Cardiac fibroblast (primary cell): ENCODE results near the gene AAMP.

ENCODE experiments used
- DNase-seq, 2 donors: peaks; one replicate each; pipeline versions ENCODE4 v3.0.0 to v3.0.0-alpha.2; 2010; ENCODE audit warnings: low read depth in 2 of 2
- H3K4me3 ChIP-seq, 2 donors: replicated peaks in 1 of 2; 1 replicate in 1 of 2; 2 replicates in 1 of 2; pipeline ENCODE4 v1.5.1; 2011; ENCODE audit warnings: low read depth in 2 of 2, low read length in 2 of 2, mild to moderate bottlenecking in 2 of 2, moderate library complexity in 1 of 2
- CTCF ChIP-seq: IDR thresholded peaks from one replicate; pipeline ENCODE4 v1.5.1; 2011; ENCODE audit warnings: low read depth, mild to moderate bottlenecking, low read length, inconsistent platforms

The AAMP gene

GRCh38 chr2:218261423-218262236 lies 8.3 kb downstream of the AAMP start:
- no peak for DNase-seq
- no peak for TF ChIP-seq CTCF
- no peak overlapping the region for H3K4me3 ChIP-seq

GRCh38 chr2:218260742-218261422 lies 9.1 kb downstream of the AAMP start, which contains the start of gene GPBAR1:
TSS of gene GPBAR1 (plus strand) at chr2:218261015. CDS start at chr2:218262725, 1,710 bp downstream.
- no peak for TF ChIP-seq CTCF
- DNase-seq, result no peak
- H3K4me3 ChIP-seq, result no peak within 1 kb of the TSS

- DNase-seq, result no peak
- TF ChIP-seq CTCF, result no peak
- H3K4me3 ChIP-seq, result no peak overlapping the region
Observed at GRCh38 chr2:218260166-218260565, 9.8 kb downstream of the AAMP start.

GRCh38 chr2:218259099-218259961 lies 10.6 kb downstream of the AAMP start:
- DNase-seq, result peak; percentile 84 to 89
- TF ChIP-seq CTCF, result no peak
- H3K4me3 ChIP-seq, result no peak overlapping the region

GRCh38 chr2:218257390-218257981 lies 12.5 kb downstream of the AAMP start:
- TF ChIP-seq CTCF, result peak; percentile 49
- no peak overlapping the region for H3K4me3 ChIP-seq
- peak in 1 of 2 donors; percentile 35 for DNase-seq

- no peak for TF ChIP-seq CTCF
- no peak for DNase-seq
- no peak overlapping the region for H3K4me3 ChIP-seq
Observed at GRCh38 chr2:218256612-218257350, 13.2 kb downstream of the AAMP start.
